ENCODE measurements around the gene MOB2. TPM values are rescaled to one million over a fixed set of nuclear protein-coding genes. Genes with fewer than 3 reads are reported as not detected.

MOB2 gene
- total RNA-seq, 1 donor = 16.8 TPM

- H3K4me3 ChIP-seq (ENCODE audit: low read depth, low read length) = no peak overlapping the region
- TF ChIP-seq CTCF (IDR thresholded peaks at IDR 0.05; ENCODE audit: insufficient read depth, low read depth, low read length) = no peak
- no peak for DNase-seq (ENCODE audit: low read depth)
Measured at GRCh38 chr11:1467270-1467669, 19.3 kb downstream of the MOB2 start.

GRCh38 chr11:1466784-1467183, 19.8 kb downstream of the MOB2 start:
- TF ChIP-seq CTCF (IDR thresholded peaks at IDR 0.05; ENCODE audit: insufficient read depth, low read depth, low read length) = no peak
- no peak overlapping the region for H3K4me3 ChIP-seq (ENCODE audit: low read depth, low read length)
- DNase-seq (ENCODE audit: low read depth) = no peak

GRCh38 chr11:1463056-1463455, 23.5 kb downstream of the MOB2 start:
- TF ChIP-seq CTCF (IDR thresholded peaks at IDR 0.05; ENCODE audit: insufficient read depth, low read depth, low read length) = no peak
- H3K4me3 ChIP-seq (ENCODE audit: low read depth, low read length) = no peak overlapping the region
- DNase-seq (ENCODE audit: low read depth) = no peak

GRCh38 chr11:1462698-1462975, 23.9 kb downstream of the MOB2 start:
- H3K4me3 ChIP-seq (ENCODE audit: low read depth, low read length) = no peak overlapping the region
- no peak for DNase-seq (ENCODE audit: low read depth)
- TF ChIP-seq CTCF (IDR thresholded peaks at IDR 0.05; ENCODE audit: insufficient read depth, low read depth, low read length) = no peak

- no peak overlapping the region for H3K4me3 ChIP-seq (ENCODE audit: low read depth, low read length)
- DNase-seq (ENCODE audit: low read depth) = no peak
- TF ChIP-seq CTCF (IDR thresholded peaks at IDR 0.05; ENCODE audit: insufficient read depth, low read depth, low read length) = no peak
Measured at GRCh38 chr11:1461826-1462697, 24.5 kb downstream of the MOB2 start.

- H3K4me3 ChIP-seq (ENCODE audit: low read depth, low read length) = peak overlapping the region; percentile 33
- no peak for TF ChIP-seq CTCF (IDR thresholded peaks at IDR 0.05; ENCODE audit: insufficient read depth, low read depth, low read length)
- peak; percentile 36 for DNase-seq (ENCODE audit: low read depth)
Measured at GRCh38 chr11:1460986-1461825, 25.4 kb downstream of the MOB2 start.
